OCI-LY1 (cell line): ENCODE data around the gene MADD.

Experiments
- H2AFZ ChIP-seq: fragments of 200-600 bp; sonication (generic), shearing (Covaris generic); 2 replicates; pipeline ENCODE4 v1.6.0; 2014; ENCODE audit warnings: antibody characterized with exemption, mild to moderate bottlenecking, low read length
- H3F3A ChIP-seq: fragments of 200-600 bp; sonication (generic), shearing (Covaris generic); 2 replicates; pipeline ENCODE4 v1.6.0; 2014; ENCODE audit warnings: mild to moderate bottlenecking, antibody characterized with exemption, low read length, moderate library complexity; ENCODE audit not compliant: insufficient read depth
- H3K27ac ChIP-seq: fragments of 200-600 bp; sonication (generic); 2 replicates; pipeline ENCODE4 v1.5.1; 2014; ENCODE audit warnings: low read length, mixed run types, mild to moderate bottlenecking, low read depth; ENCODE audit not compliant: poor library complexity, severe bottlenecking
- H3K27me3 ChIP-seq: fragments of 200-600 bp; sonication (generic); 2 replicates; pipeline ENCODE4 v1.6.0; 2014; ENCODE audit warnings: antibody characterized with exemption, mild to moderate bottlenecking, low read length, moderate library complexity; ENCODE audit not compliant: insufficient read depth
- H3K36me3 ChIP-seq: fragments of 200-600 bp; sonication (generic); 2 replicates; pipeline ENCODE4 v1.6.1; 2014; ENCODE audit warnings: mild to moderate bottlenecking, antibody characterized with exemption, low read length, moderate library complexity, mixed read lengths; ENCODE audit not compliant: insufficient read depth
- H3K4me1 ChIP-seq: fragments of 200-600 bp; sonication (generic); 2 replicates; pipeline ENCODE4 v1.5.1; 2014; ENCODE audit warnings: mild to moderate bottlenecking, low read length, moderate library complexity; ENCODE audit not compliant: insufficient read depth, severe bottlenecking
- H3K4me2 ChIP-seq: fragments of 200-600 bp; sonication (generic), shearing (Covaris generic); 2 replicates; pipeline ENCODE4 v1.6.1; 2014; ENCODE audit warnings: low read length
- H3K4me3 ChIP-seq: fragments of 200-600 bp; sonication (generic); 2 replicates; pipeline ENCODE4 v1.5.1; 2014; ENCODE audit warnings: low read length, low read depth, mild to moderate bottlenecking, mixed read lengths; ENCODE audit not compliant: poor library complexity, severe bottlenecking
- H3K79me2 ChIP-seq: fragments of 200-600 bp; shearing (Covaris generic); 2 replicates; pipeline ENCODE4 v1.6.1; 2016; ENCODE audit warnings: mixed run types, low read length, mixed read lengths; ENCODE audit not compliant: insufficient read depth
- H3K9ac ChIP-seq: fragments of 200-600 bp; sonication (generic), shearing (Covaris generic); 2 replicates; pipeline ENCODE4 v1.6.1; 2014; ENCODE audit warnings: mild to moderate bottlenecking, low read length, mixed read lengths
- H3K9me2 ChIP-seq: fragments of 200-600 bp; sonication (generic), shearing (Covaris generic); 2 replicates; pipeline ENCODE4 v1.6.1; 2014; ENCODE audit warnings: low read depth, mild to moderate bottlenecking, low read length, mixed read lengths
- H3K9me3 ChIP-seq: fragments of 200-600 bp; shearing (Covaris generic); 2 replicates; pipeline ENCODE4 v1.6.1; 2014; ENCODE audit warnings: low read length, mixed read lengths
- H4K20me1 ChIP-seq: fragments of 200-600 bp; sonication (generic), shearing (Covaris generic); 2 replicates; pipeline ENCODE4 v1.6.0; 2016; ENCODE audit warnings: mild to moderate bottlenecking, low read length; ENCODE audit not compliant: insufficient read depth
- CTCF ChIP-seq: fragments of 200-600 bp; sonication (generic), shearing (Covaris generic); IDR thresholded peaks from 2 replicates; pipeline ENCODE4 v1.5.1; 2017; ENCODE audit warnings: mild to moderate bottlenecking, antibody characterized with exemption, low read length, moderate library complexity, mixed read lengths
- EZH2 ChIP-seq: fragments of 200-600 bp; sonication (generic), shearing (Covaris generic); IDR thresholded peaks from 2 replicates; pipeline ENCODE4 v1.8.0; 2017; ENCODE audit warnings: borderline replicate concordance, mixed run types, mild to moderate bottlenecking, antibody characterized with exemption, low read length, moderate library complexity, mixed read lengths

Gene MADD

GRCh38 chr11:47340980-47341775 is 71.2 kb downstream of the MADD start:
- no peaks in the 10 kb centered on the region for H3K9me2 ChIP-seq
- no peak for TF ChIP-seq CTCF
- TF ChIP-seq EZH2: no peak
- no peaks in the 10 kb centered on the region for H3K79me2 ChIP-seq
- no peaks in the 10 kb centered on the region for H3K9me3 ChIP-seq
- no peak overlapping the region for H2AFZ ChIP-seq
- no peaks in the 10 kb centered on the region for H3K36me3 ChIP-seq
- no peaks in the 10 kb centered on the region for H3F3A ChIP-seq
- H3K9ac ChIP-seq: no peak overlapping the region
- H3K4me1 ChIP-seq: no peaks in the 10 kb centered on the region
- H3K27me3 ChIP-seq: peaks cover 5% of the 10 kb centered on the region; the same call in 1 of the 2 replicates
- no peak overlapping the region for H3K27ac ChIP-seq
- H3K4me3 ChIP-seq: no peak overlapping the region
- H3K4me2 ChIP-seq: no peak overlapping the region
- no peaks in the 10 kb centered on the region for H4K20me1 ChIP-seq

- Histone ChIP-seq H3K9ac (no peak overlapping the region), H2AFZ (no peak overlapping the region), H3K27me3 (peaks cover 5% of the 10 kb centered on the region; the same call in 1 of the 2 replicates), H3K9me3 (no peaks in the 10 kb centered on the region), H3K4me2 (no peak overlapping the region), H3K4me3 (no peak overlapping the region), H4K20me1 (no peaks in the 10 kb centered on the region), H3K36me3 (no peaks in the 10 kb centered on the region), H3K27ac (no peak overlapping the region), H3F3A (no peaks in the 10 kb centered on the region), H3K9me2 (no peaks in the 10 kb centered on the region), H3K79me2 (no peaks in the 10 kb centered on the region), H3K4me1 (no peaks in the 10 kb centered on the region)
- TF ChIP-seq CTCF: no peak
- no peak for TF ChIP-seq EZH2
Measured at GRCh38 chr11:47342036-47342803, 72.3 kb downstream of the MADD start.

GRCh38 chr11:47342854-47343253 is 72.9 kb downstream of the MADD start:
- no peak overlapping the region for H3K27ac ChIP-seq
- peaks cover 5% of the 10 kb centered on the region; the same call in 1 of the 2 replicates for H3K27me3 ChIP-seq

More at GRCh38 chr11:47342854-47343253, 72.9 kb downstream of the MADD start:
- Histone ChIP-seq H3F3A (no peaks in the 10 kb centered on the region), H3K9ac (no peak overlapping the region), H2AFZ (no peak overlapping the region), H3K36me3 (no peaks in the 10 kb centered on the region), H4K20me1 (no peaks in the 10 kb centered on the region), H3K4me1 (no peaks in the 10 kb centered on the region), H3K9me2 (no peaks in the 10 kb centered on the region), H3K4me3 (no peak overlapping the region), H3K79me2 (no peaks in the 10 kb centered on the region), H3K9me3 (no peaks in the 10 kb centered on the region), H3K4me2 (no peak overlapping the region)
- no peak for TF ChIP-seq EZH2
